ENCODE data around the gene TFAP2D. TPM values are rescaled to one million over a fixed set of nuclear protein-coding genes. Genes with fewer than 3 reads are reported as not detected.

The TFAP2D gene
- total RNA-seq, result not detected

- no peak for DNase-seq
Observed at GRCh38 chr6:50713226-50713625, at the start of gene TFAP2D. Gene TFAP2D, plus strand, starts transcription at chr6:50713526. Its CDS starts 530 bp downstream, at chr6:50714056.

GRCh38 chr6:50663806-50664205 lies 49.5 kb upstream of the TFAP2D start:
- no peak for DNase-seq

- DNase-seq, result no peak
Observed at GRCh38 chr6:50666089-50666488, 47.2 kb upstream of the TFAP2D start.

- DNase-seq, result no peak
Observed at GRCh38 chr6:50681213-50681824, 32.0 kb upstream of the TFAP2D start.

GRCh38 chr6:50689210-50689609 lies 24.1 kb upstream of the TFAP2D start:
- DNase-seq, result no peak

GRCh38 chr6:50691814-50692495 lies 21.4 kb upstream of the TFAP2D start:
- DNase-seq, result no peak

GRCh38 chr6:50698546-50698945 lies 14.8 kb upstream of the TFAP2D start:
- DNase-seq, result no peak

GRCh38 chr6:50699051-50699775 lies 14.1 kb upstream of the TFAP2D start:
- DNase-seq, result no peak

GRCh38 chr6:50706575-50706974 lies 6.8 kb upstream of the TFAP2D start:
- DNase-seq, result no peak

GRCh38 chr6:50707191-50707590 lies 6.1 kb upstream of the TFAP2D start:
- no peak for DNase-seq

- DNase-seq, result no peak
Observed at GRCh38 chr6:50707652-50708300, 5.5 kb upstream of the TFAP2D start.

- DNase-seq, result no peak
Observed at GRCh38 chr6:50708664-50709365, 4.5 kb upstream of the TFAP2D start.

GRCh38 chr6:50709366-50709734 lies 4.0 kb upstream of the TFAP2D start:
- no peak for DNase-seq

GRCh38 chr6:50711686-50712085 lies 1.6 kb upstream of the TFAP2D start:
- no peak for DNase-seq

GRCh38 chr6:50712291-50712690 lies 1.0 kb upstream of the TFAP2D start:
- no peak for DNase-seq

- no peak for DNase-seq
Observed at GRCh38 chr6:50713977-50714486, 706 bp downstream of the TFAP2D start.

- no peak for DNase-seq
Observed at GRCh38 chr6:50714487-50715379, 1.4 kb downstream of the TFAP2D start.

- no peak for DNase-seq
Observed at GRCh38 chr6:50716899-50717509, 3.7 kb downstream of the TFAP2D start.

- DNase-seq, result no peak
Observed at GRCh38 chr6:50717734-50718457, 4.6 kb downstream of the TFAP2D start.

GRCh38 chr6:50718566-50718965 lies 5.2 kb downstream of the TFAP2D start:
- DNase-seq, result no peak

Data from effector CD4-positive, alpha-beta T cell (primary cell).